Cardiac muscle cell (in vitro differentiated cells and primary cell): Measurements from ENCODE around the gene TOMM34. TPM values are rescaled to one million over a fixed set of nuclear protein-coding genes. Genes with fewer than 3 reads are reported as not detected.

Source experiments
- DNase-seq, 2 donors: peaks; one replicate each; pipeline versions ENCODE4 v3.0.0 to v3.0.0-alpha.2; 2010 to 2017; ENCODE audit warnings: low read depth in 1 of 2, low spot score in 1 of 2
- H3K27ac ChIP-seq: fragments of 200-600 bp; sonication (generic); 2 replicates; pipeline ENCODE4 v1.5.1; 2016
- H3K27me3 ChIP-seq: fragments of 200-600 bp; sonication (generic); 2 replicates; pipeline ENCODE4 v1.6.0; 2016; ENCODE audit warnings: control low read depth
- H3K36me3 ChIP-seq: fragments of 200-600 bp; sonication (generic); 2 replicates; pipeline ENCODE4 v1.5.1; 2016; ENCODE audit warnings: control low read depth
- H3K4me1 ChIP-seq: fragments of 200-600 bp; sonication (generic); 2 replicates; pipeline ENCODE4 v1.8.1; 2017; ENCODE audit warnings: low read depth, mild to moderate bottlenecking, mixed run types
- H3K4me3 ChIP-seq: fragments of 200-600 bp; sonication (generic); 2 replicates; pipeline ENCODE4 v1.5.1; 2016; ENCODE audit warnings: mild to moderate bottlenecking
- H3K9me3 ChIP-seq: fragments of 200-600 bp; sonication (generic); 2 replicates; pipeline ENCODE4 v1.5.1; 2017; ENCODE audit warnings: low read depth, mild to moderate bottlenecking, control low read depth
- CTCF ChIP-seq: IDR thresholded peaks from 2 replicates; pipeline ENCODE4 v1.5.1; 2012; ENCODE audit warnings: low read depth, mild to moderate bottlenecking, low read length
- polyA plus RNA-seq: library from polyadenylated mRNA; unstranded; fragments of >200 nt; fragmentation: Nextera tagmentation; extraction: Ambion mirVana; gene quantifications from 2 replicates; pipeline ENCODE4 v1.2.1, GENCODE V29; 2016
- total RNA-seq: library from RNA; depleted of rRNA; stranded (reverse); fragments of >200 nt; gene quantifications from 2 replicates; pipeline ENCODE4 v1.2.3, GENCODE V29; 2016

Gene TOMM34
- total and polyA plus RNA-seq, 2 experiments from 2014 or later: 79.2 to 107 TPM

DNA sequence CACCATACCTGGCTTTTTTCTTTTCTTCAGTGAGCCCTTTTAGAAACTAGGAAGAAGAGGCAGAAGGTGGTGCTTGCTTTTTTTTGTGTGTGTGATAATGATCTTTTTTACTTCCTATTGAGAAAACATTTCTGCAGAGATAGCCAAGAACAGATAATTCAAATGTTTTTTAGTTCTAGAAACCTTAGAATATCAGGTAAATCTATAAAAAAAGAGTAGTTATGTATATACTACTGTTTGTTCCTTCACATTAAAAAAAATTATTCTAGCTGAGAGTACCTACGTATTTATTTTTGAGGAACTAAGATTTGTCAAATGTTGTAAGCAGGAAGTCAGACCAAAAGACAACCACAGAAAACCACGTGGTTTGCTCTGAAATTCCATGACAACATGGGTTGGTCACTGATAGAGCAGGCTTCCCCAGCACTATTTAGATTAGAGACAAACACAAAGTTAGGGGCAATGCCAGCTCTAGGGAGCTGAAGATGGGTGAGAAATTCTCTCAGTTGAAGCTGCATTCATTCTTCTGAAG, 19.0 kb upstream of the TOMM34 start:
- peaks cover 15% of the 10 kb centered on the region for H3K36me3 ChIP-seq
- TF ChIP-seq CTCF: no peak

DNA sequence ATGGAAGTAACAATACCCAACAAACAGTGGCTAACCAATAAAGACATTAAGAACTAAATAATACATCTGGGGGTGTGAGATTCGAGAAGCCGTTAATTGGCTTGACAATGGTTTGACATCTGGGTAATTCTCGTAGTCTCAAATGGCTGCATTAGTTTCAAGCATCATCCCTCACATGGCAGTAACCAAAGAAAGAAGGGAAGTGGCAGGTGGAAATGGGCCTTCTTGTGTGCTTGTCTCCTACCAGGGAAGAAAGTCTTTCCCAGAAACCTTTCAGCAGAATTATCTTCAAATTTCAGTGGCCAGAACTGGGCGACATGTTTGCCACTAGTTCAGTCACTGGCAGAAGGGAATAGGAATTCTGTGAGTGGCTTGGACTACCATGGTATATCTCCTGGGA, 16.5 kb upstream of the TOMM34 start:
- Histone ChIP-seq H3K27me3 (no peaks in the 10 kb centered on the region), H3K36me3 (peaks cover 24% of the 10 kb centered on the region), H3K4me3 (no peak overlapping the region), H3K27ac (no peak overlapping the region), H3K9me3 (no peaks in the 10 kb centered on the region), H3K4me1 (no peaks in the 10 kb centered on the region)
- no peak for TF ChIP-seq CTCF
- no peak for DNase-seq

More for the DNA sequence above, 19.0 kb upstream of the TOMM34 start:
- Histone ChIP-seq H3K4me3 (no peak overlapping the region), H3K27ac (no peak overlapping the region), H3K4me1 (no peaks in the 10 kb centered on the region), H3K9me3 (no peaks in the 10 kb centered on the region), H3K27me3 (no peaks in the 10 kb centered on the region)
- DNase-seq: peak in 1 of 2 donors; percentile 80

GRCh38 chr20:44973053-44973452, 12.9 kb upstream of the TOMM34 start:
- Histone ChIP-seq H3K27ac (no peak overlapping the region), H3K36me3 (peaks cover 17% of the 10 kb centered on the region), H3K27me3 (no peaks in the 10 kb centered on the region), H3K4me3 (no peak overlapping the region), H3K9me3 (no peaks in the 10 kb centered on the region), H3K4me1 (no peaks in the 10 kb centered on the region)
- no peak for TF ChIP-seq CTCF
- no peak for DNase-seq

DNA sequence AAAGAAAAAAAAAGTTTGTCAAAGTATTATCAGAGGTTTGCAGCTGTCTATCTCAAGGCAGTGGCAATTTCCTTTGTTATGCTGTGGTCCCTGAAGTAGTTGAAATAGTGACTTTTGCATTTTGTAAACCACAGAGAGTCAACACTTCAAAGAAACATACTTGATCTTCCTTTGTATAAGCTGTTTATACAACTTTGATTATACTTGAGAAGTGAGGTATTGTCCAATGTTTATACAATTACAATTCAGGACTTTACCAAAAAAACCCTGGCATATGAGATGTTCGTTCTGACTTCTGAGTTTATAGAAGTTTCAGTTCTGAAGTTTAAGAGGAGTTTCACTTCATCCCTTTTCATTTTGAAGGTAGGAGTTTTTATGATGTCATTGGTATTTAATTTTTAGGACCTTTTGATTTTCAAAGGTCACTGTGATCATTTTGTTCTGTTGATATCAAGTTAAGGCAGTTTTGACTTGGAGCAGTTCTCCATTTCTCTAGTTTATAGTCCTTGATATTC, 10.1 kb upstream of the TOMM34 start:
- H3K4me3 ChIP-seq: no peak overlapping the region
- TF ChIP-seq CTCF: no peak
- H3K27ac ChIP-seq: no peak overlapping the region
- H3K36me3 ChIP-seq: peaks cover 12% of the 10 kb centered on the region
- no peak for DNase-seq
- H3K9me3 ChIP-seq: no peaks in the 10 kb centered on the region
- no peaks in the 10 kb centered on the region for H3K4me1 ChIP-seq
- no peaks in the 10 kb centered on the region for H3K27me3 ChIP-seq

DNA sequence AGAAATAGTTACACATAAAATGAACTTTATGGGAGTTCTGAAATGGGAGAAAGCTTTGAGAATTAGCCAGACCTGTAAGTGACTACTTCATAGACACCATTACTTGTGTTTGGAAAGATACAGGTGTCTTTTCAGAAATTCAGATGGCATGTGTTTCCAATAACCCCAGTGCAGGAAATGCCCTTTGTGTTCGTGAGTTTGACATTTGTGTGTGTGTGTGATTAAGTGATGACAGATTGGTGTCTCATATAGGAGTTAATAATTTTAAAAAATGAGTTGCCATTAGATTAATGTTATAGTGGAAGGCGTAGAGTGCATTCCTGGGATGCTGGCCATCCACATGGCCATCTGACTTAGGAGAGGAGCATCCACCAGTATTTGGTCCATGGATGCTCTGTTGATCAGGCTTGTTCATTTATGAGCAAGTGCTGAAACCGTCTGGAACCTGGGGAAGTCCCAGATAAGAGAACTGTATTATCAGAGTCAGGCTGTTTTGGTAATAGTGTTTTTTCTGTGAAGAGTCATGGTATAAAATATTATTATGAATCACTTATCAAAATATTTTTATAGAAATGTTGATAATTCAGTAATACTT, 9.2 kb upstream of the TOMM34 start:
- DNase-seq: no peak
- no peaks in the 10 kb centered on the region for H3K9me3 ChIP-seq
- no peak overlapping the region for H3K27ac ChIP-seq
- no peak overlapping the region for H3K4me3 ChIP-seq
- H3K4me1 ChIP-seq: no peaks in the 10 kb centered on the region
- no peak for TF ChIP-seq CTCF
- H3K36me3 ChIP-seq: peaks cover 12% of the 10 kb centered on the region
- no peaks in the 10 kb centered on the region for H3K27me3 ChIP-seq
